H1 (cell line): Measurements from ENCODE around the gene FBXO7. TPM values are rescaled to one million over a fixed set of nuclear protein-coding genes. Genes with fewer than 3 reads are reported as not detected.

ENCODE experiments used
- CTCF ChIA-PET: fragments of 300-600 bp; sonication (Branson Sonifier 250); formaldehyde crosslinking; loops from one replicate; lab custom pipeline; 2021; ENCODE audit not compliant: partially characterized antibody; lab: Charles Lee
- POLR2A ChIA-PET: fragments of 300-600 bp; sonication (Branson Sonifier 250); formaldehyde crosslinking; loops from one replicate; lab custom pipeline; 2021; ENCODE audit warnings: inconsistent platforms; ENCODE audit not compliant: partially characterized antibody; lab: Charles Lee
- DNase-seq, 2 experiments: peaks; one replicate each; pipeline versions ENCODE4 v3.0.0 to v3.0.0-alpha.2; 2010 to 2022; ENCODE audit warnings: low spot score in 2 of 2, low read depth in 1 of 2, mixed read lengths in 1 of 2
- FAIRE-seq: peaks from 2 replicates; lab custom pipeline; 2011; peaks lifted over from hg19 to GRCh38; lab: Jason Lieb, UNC
- H2AFZ ChIP-seq: 2 replicates; pipeline ENCODE4 v1.8.1; 2012; ENCODE audit warnings: low read length, inconsistent platforms
- H2AK5ac ChIP-seq: 2 replicates; pipeline ENCODE4 v1.6.1; 2013; ENCODE audit warnings: low read depth, low read length
- H2BK120ac ChIP-seq: replicated peaks from 2 replicates; pipeline ENCODE3; 2013; ENCODE audit warnings: low read depth, low read length, inconsistent platforms
- H2BK12ac ChIP-seq: 2 replicates; pipeline ENCODE4 v1.6.1; 2013; ENCODE audit warnings: low read depth, low read length
- H2BK15ac ChIP-seq: 2 replicates; pipeline ENCODE4 v1.6.1; 2013; ENCODE audit warnings: low read length
- H2BK20ac ChIP-seq: 2 replicates; pipeline ENCODE4 v1.6.1; 2013; ENCODE audit warnings: low read length
- H2BK5ac ChIP-seq: 2 replicates; pipeline ENCODE4 v1.6.1; 2013; ENCODE audit warnings: low read depth, low read length
- H3K14ac ChIP-seq: 2 replicates; pipeline ENCODE4 v1.6.1; 2013; ENCODE audit warnings: inconsistent platforms; ENCODE audit not compliant: insufficient read length
- H3K18ac ChIP-seq: 2 replicates; pipeline ENCODE4 v1.6.1; 2013; ENCODE audit warnings: low read length; ENCODE audit errors: extremely low read depth
- H3K23ac ChIP-seq: 2 replicates; pipeline ENCODE4 v1.6.1; 2013; ENCODE audit warnings: inconsistent platforms; ENCODE audit not compliant: insufficient read length
- H3K23me2 ChIP-seq: 2 replicates; pipeline ENCODE4 v1.6.1; 2013; ENCODE audit warnings: low read depth, low read length
- H3K27ac ChIP-seq: 2 replicates; pipeline ENCODE4 v1.6.1; 2011; ENCODE audit warnings: low read depth, low read length, inconsistent platforms
- H3K27me3 ChIP-seq, 4 experiments: replicated peaks in 1 of 4; 1 replicate in 1 of 4; 2 replicates in 3 of 4; pipeline versions ENCODE4 v1.6.1 to v1.8.1; 2011 to 2013; ENCODE audit warnings: low read length in 3 of 4, mild to moderate bottlenecking in 3 of 4, inconsistent platforms in 2 of 4, mixed read lengths in 2 of 4, moderate library complexity in 1 of 4; ENCODE audit not compliant: control insufficient read depth in 3 of 4, insufficient read depth in 3 of 4; ENCODE audit errors: extremely low read depth in 1 of 4
- H3K36me3 ChIP-seq, 4 experiments: 2 replicates each; pipeline versions ENCODE4 v1.6.1 to v1.8.1; 2011 to 2013; ENCODE audit warnings: mild to moderate bottlenecking in 4 of 4, low read length in 3 of 4, moderate library complexity in 2 of 4, control low read depth in 1 of 4, inconsistent platforms in 1 of 4; ENCODE audit not compliant: insufficient read depth in 4 of 4, control insufficient read depth in 2 of 4
- H3K4ac ChIP-seq: replicated peaks from 2 replicates; pipeline ENCODE3; 2013; ENCODE audit warnings: low read length, low read depth, mixed read lengths, inconsistent platforms; ENCODE audit not compliant: insufficient read length
- H3K4me1 ChIP-seq, 4 experiments: replicated peaks in 1 of 4; 1 replicate in 1 of 4; 2 replicates in 3 of 4; pipeline versions ENCODE4 v1.6.1 to v1.8.1; 2011 to 2013; ENCODE audit warnings: low read length in 3 of 4, inconsistent platforms in 2 of 4, mixed read lengths in 1 of 4; ENCODE audit not compliant: insufficient read depth in 4 of 4, control insufficient read depth in 3 of 4
- H3K4me2 ChIP-seq, 2 experiments: 2 replicates each; pipeline versions ENCODE4 v1.6.1 to v1.8.1; 2011 to 2013; ENCODE audit warnings: low read depth in 2 of 2, low read length in 2 of 2, control low read depth in 1 of 2, inconsistent platforms in 1 of 2, mild to moderate bottlenecking in 1 of 2; ENCODE audit not compliant: insufficient read depth in 1 of 2
- H3K4me3 ChIP-seq, 4 experiments: fragments of 200-600, 300-600 bp in 1 of 4; sonication (generic), shearing (Covaris generic), sonication (Bioruptor Twin) in 1 of 4; 2 replicates each; pipeline versions ENCODE4 v1.5.1 to v1.8.1; 2011 to 2016; ENCODE audit warnings: low read length in 4 of 4, low read depth in 3 of 4, control low read depth in 2 of 4, inconsistent platforms in 2 of 4, mild to moderate bottlenecking in 2 of 4, mixed read lengths in 1 of 4, moderate library complexity in 1 of 4; ENCODE audit not compliant: insufficient read depth in 2 of 4; ENCODE audit errors: extremely low read depth in 1 of 4
- H3K56ac ChIP-seq: replicated peaks from 2 replicates; pipeline ENCODE3; 2013; ENCODE audit warnings: low read depth, mild to moderate bottlenecking, mixed read lengths, low read length, inconsistent platforms; ENCODE audit not compliant: insufficient read length
- H3K79me1 ChIP-seq: 2 replicates; pipeline ENCODE4 v1.6.1; 2013; ENCODE audit warnings: low read depth, low read length, control low read depth
- H3K79me2 ChIP-seq, 2 experiments: 2 replicates each; pipeline versions ENCODE4 v1.6.1 to v1.8.1; 2012 to 2013; ENCODE audit warnings: low read length in 2 of 2, mild to moderate bottlenecking in 2 of 2, inconsistent platforms in 1 of 2; ENCODE audit not compliant: insufficient read depth in 2 of 2, control insufficient read depth in 1 of 2
- H3K9ac ChIP-seq, 4 experiments: replicated peaks in 1 of 4; 1 replicate in 1 of 4; 2 replicates in 3 of 4; pipeline versions ENCODE4 v1.6.1 to v1.8.1; 2011 to 2013; ENCODE audit warnings: low read depth in 3 of 4, low read length in 3 of 4, control low read depth in 2 of 4, mild to moderate bottlenecking in 2 of 4, moderate library complexity in 2 of 4, inconsistent platforms in 1 of 4; ENCODE audit errors: extremely low read depth in 1 of 4
- H3K9me3 ChIP-seq, 2 experiments: 2 replicates each; pipeline versions ENCODE4 v1.6.1 to v1.8.1; 2012 to 2013; ENCODE audit warnings: mild to moderate bottlenecking in 2 of 2, moderate library complexity in 2 of 2, control low read depth in 1 of 2, inconsistent platforms in 1 of 2, low read depth in 1 of 2, low read length in 1 of 2, mixed read lengths in 1 of 2; ENCODE audit not compliant: insufficient read depth in 2 of 2
- H4K20me1 ChIP-seq, 2 experiments: replicated peaks in 1 of 2; 2 replicates each; pipeline versions ENCODE3 to v1.8.1; 2011 to 2013; ENCODE audit warnings: inconsistent platforms in 2 of 2, low read length in 2 of 2, mild to moderate bottlenecking in 1 of 2; ENCODE audit not compliant: insufficient read depth in 2 of 2, control insufficient read depth in 1 of 2
- H4K5ac ChIP-seq: 2 replicates; pipeline ENCODE4 v1.6.1; 2013; ENCODE audit warnings: low read length, low read depth, mixed read lengths, inconsistent platforms; ENCODE audit not compliant: insufficient read length
- H4K8ac ChIP-seq: 2 replicates; pipeline ENCODE4 v1.8.0; 2013; ENCODE audit warnings: mild to moderate bottlenecking, moderate library complexity, low read length, inconsistent platforms; ENCODE audit not compliant: insufficient read depth; ENCODE audit errors: extremely low read depth
- H4K91ac ChIP-seq: replicated peaks from 2 replicates; pipeline ENCODE3; 2013; ENCODE audit warnings: low read length, mixed read lengths, inconsistent platforms; ENCODE audit not compliant: insufficient read length
- WGBS, 2 experiments: shearing (Covaris generic) in 1 of 2; methylation state at CpG; one replicate each; pipeline versions ENCODE4 v1.1.6 to v1.1.7; 2013 to 2015; ENCODE audit warnings: low lambda C conversion rate in 2 of 2, mixed read lengths in 2 of 2, inconsistent platforms in 1 of 2, low coverage in 1 of 2, missing lambda C conversion rate in 1 of 2; ENCODE audit not compliant: insufficient replicate concordance in 2 of 2, insufficient coverage in 1 of 2, insufficient read length in 1 of 2; ENCODE audit errors: extremely low coverage in 1 of 2, missing lambda C conversion rate in 1 of 2; 5-methylcytosine and 5-hydroxymethylcytosine counted together
- polyA plus RNA-seq, 7 experiments: library from polyadenylated mRNA; depleted of rRNA in 3 of 7; stranded (reverse) in 5 of 7; unstranded in 2 of 7; fragments of >200 nt in 5 of 7; fragments of 200-250 nt in 2 of 7; gene quantifications; 1 replicate in 5 of 7; 2 replicates in 1 of 7; 4 replicates in 1 of 7; pipeline versions ENCODE4 v1.2.1 to v1.2.3, GENCODE V29; 2011 to 2013; ENCODE audit warnings: missing spikeins in 2 of 7, mixed read lengths in 2 of 7
- total RNA-seq: library from RNA; stranded (reverse); fragmentation: NEBNext Ultra II Directional; extraction: Animal tissue kit (Norgen Biotek cat#: 25700); gene quantifications from 2 replicates; pipeline ENCODE4 v1.2.1, GENCODE V29; 2021

Gene FBXO7
- total and polyA plus RNA-seq, 2 of the 8 experiments (the other 6 are each of a cell fraction or from before 2014, with no cell fraction given): 62.7 to 76.1 TPM

GRCh38 chr22:32482708-32483107 lies 8.1 kb downstream of the FBXO7 start:
- H4K20me1 ChIP-seq: peaks cover 10 to 14% of the 10 kb centered on the region in 2 experiments
- H3K9ac ChIP-seq: no peak overlapping the region
- no peak overlapping the region for H2BK5ac ChIP-seq
- peaks cover 0 to 3% (median 0%) of the 10 kb centered on the region in 4 experiments; a peak in 1 of 7 replicates for H3K4me1 ChIP-seq
- H4K5ac ChIP-seq: no peak overlapping the region
- no peak for DNase-seq
- POLR2A ChIA-PET: no interaction called here
- no peak for FAIRE-seq
- no peak overlapping the region for H3K14ac ChIP-seq
- H3K79me1 ChIP-seq: 0 out of 2 replicates have a peak, but pooled peaks cover 2% of the 10 kb centered on the region
- H3K4me3 ChIP-seq: no peak overlapping the region
- no peak overlapping the region for H3K4me2 ChIP-seq
- no peaks in the 10 kb centered on the region for H3K9me3 ChIP-seq
- no peak overlapping the region for H3K27ac ChIP-seq
- no peak overlapping the region for H4K8ac ChIP-seq
- no peak overlapping the region for H2BK12ac ChIP-seq
- peaks cover 0 to 26% (median 6%) of the 10 kb centered on the region in 4 experiments; a peak in 7 of 8 replicates for H3K36me3 ChIP-seq
- no peak overlapping the region for H2BK120ac ChIP-seq
- no peaks in the 10 kb centered on the region for H3K27me3 ChIP-seq
- no peak overlapping the region for H3K4ac ChIP-seq
- no peak overlapping the region for H2BK15ac ChIP-seq
- CTCF ChIA-PET: no interaction called here
- no peak overlapping the region for H2BK20ac ChIP-seq
- peaks cover 3 to 36% of the 10 kb centered on the region in 2 experiments; a peak in 3 of 4 replicates for H3K79me2 ChIP-seq
- no peak overlapping the region for H2AFZ ChIP-seq
- H3K23me2 ChIP-seq: no peaks in the 10 kb centered on the region; the same call in 1 of the 2 replicates
- H4K91ac ChIP-seq: no peak overlapping the region
- H3K23ac ChIP-seq: no peak overlapping the region
- no peak overlapping the region for H2AK5ac ChIP-seq
- WGBS, 2 experiments: 91% methylated on average over 1 of the region's 1 CpG; no CpG with 5 or more reads in 1 of the 2 experiments
- H3K56ac ChIP-seq: no peak overlapping the region
- no peak overlapping the region for H3K18ac ChIP-seq
